ENCODE measurements around the gene PTPRJ.
"Not testable (repeated sequence)": the region's sequence is repeated elsewhere in the genome, so short reads cannot be mapped to it uniquely, and the experiment has no call there.

Gene PTPRJ

DNA sequence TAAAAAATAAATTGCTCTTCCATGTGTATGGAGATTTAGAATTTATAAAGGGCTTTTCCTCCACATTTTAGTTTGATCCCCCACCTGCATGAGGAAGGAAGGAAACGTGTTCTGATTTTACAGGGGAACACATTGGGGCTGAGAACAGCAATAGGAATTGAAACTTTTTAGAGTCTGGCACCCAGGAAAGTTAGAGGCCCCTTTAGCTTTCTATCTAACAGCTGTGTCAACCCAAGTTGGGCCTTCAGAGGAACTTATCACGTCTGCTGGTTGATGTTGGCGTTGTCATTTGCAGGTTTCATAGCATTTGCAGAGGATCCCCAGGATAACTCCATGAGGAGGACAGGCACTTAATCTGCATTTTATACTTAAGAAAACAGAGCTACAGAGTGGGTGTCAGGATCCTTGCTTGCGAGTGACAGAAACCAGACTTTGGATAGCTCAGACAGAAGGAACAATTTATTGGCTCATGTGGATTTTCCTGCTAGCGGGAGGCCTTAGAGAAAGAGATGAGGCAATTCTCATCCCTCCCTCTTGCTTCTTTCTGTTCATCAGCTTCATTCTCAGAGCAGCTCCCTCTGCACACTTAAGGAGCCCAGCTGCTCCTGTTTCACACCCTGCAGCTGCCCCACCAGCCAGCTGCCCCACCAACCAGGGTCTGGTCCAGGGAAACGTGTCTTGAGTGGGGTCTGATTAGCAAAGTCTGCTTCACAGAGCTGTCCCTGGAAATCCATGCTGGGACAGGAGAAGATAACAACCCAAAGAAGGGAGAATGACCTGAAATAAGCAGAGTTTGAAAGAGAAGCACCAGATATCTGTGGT, 143.8 kb downstream of the PTPRJ start:
- DNase-seq: no peak
- TF ChIP-seq POLR2A (IDR thresholded peaks at IDR 0.05; ENCODE audit: low read length) (no peak), GATA1 (IDR thresholded peaks at IDR 0.05; ENCODE audit: low read depth, low read length) (no peak)

DNA sequence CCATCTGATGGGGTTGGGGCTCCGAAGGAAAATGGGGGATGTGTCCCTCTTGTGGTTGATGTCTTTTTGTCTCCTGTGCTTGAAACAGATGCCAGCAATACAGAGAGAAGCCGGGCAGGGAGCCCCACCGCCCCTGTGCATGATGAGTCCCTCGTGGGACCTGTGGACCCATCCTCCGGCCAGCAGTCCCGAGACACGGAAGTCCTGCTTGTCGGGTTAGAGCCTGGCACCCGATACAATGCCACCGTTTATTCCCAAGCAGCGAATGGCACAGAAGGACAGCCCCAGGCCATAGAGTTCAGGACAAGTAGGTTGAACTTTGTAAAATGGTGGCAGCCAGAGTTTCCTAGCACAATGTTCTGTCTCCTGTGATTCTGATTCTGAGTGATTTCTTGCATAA, 144.5 kb downstream of the PTPRJ start:
- DNase-seq: no peak
- no peak for TF ChIP-seq GATA1 (IDR thresholded peaks at IDR 0.05; ENCODE audit: low read depth, low read length)

GRCh38 chr11:48125866-48126265, 145.5 kb downstream of the PTPRJ start:
- no peak for DNase-seq
- TF ChIP-seq GATA1 (IDR thresholded peaks at IDR 0.05; ENCODE audit: low read depth, low read length) (no peak), POLR2A (IDR thresholded peaks at IDR 0.05; ENCODE audit: low read length) (no peak)

DNA sequence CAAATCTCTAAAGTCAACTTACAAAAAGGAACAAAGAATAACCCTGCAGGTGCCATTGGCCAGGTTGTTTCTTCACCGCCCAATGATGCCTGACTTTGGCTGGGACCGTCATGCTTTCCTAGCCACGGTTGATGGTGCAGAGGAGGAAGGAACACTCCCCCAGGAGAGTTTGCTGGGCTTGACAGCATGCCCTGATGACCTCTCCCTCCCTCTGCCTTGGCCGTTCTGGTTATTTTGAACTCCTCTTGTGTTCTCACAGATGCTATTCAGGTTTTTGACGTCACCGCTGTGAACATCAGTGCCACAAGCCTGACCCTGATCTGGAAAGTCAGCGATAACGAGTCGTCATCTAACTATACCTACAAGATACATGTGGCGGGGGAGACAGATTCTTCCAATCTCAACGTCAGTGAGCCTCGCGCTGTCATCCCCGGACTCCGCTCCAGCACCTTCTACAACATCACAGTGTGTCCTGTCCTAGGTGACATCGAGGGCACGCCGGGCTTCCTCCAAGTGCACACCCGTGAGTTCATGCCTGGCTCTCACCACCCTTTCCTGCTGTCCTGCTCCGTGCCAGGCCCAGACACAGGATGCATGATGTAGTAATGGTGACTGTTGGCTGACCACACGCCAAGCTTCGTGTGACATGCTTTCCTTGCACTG, 147.3 kb downstream of the PTPRJ start:
- DNase-seq: no peak
- TF ChIP-seq POLR2A (IDR thresholded peaks at IDR 0.05; ENCODE audit: low read length): no peak
- no peak for TF ChIP-seq GATA1 (IDR thresholded peaks at IDR 0.05; ENCODE audit: low read depth, low read length)

- no peak for DNase-seq
- no peak for TF ChIP-seq GATA1 (IDR thresholded peaks at IDR 0.05; ENCODE audit: low read depth, low read length)
- no peak for TF ChIP-seq POLR2A (IDR thresholded peaks at IDR 0.05; ENCODE audit: low read length)
Observed at GRCh38 chr11:48129697-48130395, 149.5 kb downstream of the PTPRJ start.

- TF ChIP-seq GATA1 (IDR thresholded peaks at IDR 0.05; ENCODE audit: low read depth, low read length): no peak
- TF ChIP-seq POLR2A (IDR thresholded peaks at IDR 0.05; ENCODE audit: low read length): no peak
- no peak for DNase-seq
Observed at GRCh38 chr11:48134221-48134922, 154.0 kb downstream of the PTPRJ start.

DNA sequence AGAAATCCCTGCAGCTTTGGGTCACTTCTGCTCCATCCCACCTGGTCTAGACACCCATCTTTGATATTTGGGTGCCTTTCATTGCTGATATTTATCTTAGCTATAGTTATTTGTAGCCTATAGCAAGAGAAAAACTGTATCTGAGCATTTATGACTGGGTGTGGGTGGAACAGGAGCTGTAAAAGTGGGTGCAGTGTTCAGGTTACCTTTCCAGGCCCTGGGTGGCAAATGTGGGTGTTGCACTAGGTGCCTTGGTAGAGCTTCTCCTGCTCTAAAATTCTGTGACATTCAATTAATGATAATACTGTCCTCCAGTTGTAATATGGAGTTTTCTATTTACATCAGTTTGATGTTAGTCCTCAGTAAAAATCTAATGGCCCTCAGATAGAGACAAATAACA, 157.9 kb downstream of the PTPRJ start:
- no peak for DNase-seq
- TF ChIP-seq POLR2A (IDR thresholded peaks at IDR 0.05; ENCODE audit: low read length): no peak
- no peak for TF ChIP-seq GATA1 (IDR thresholded peaks at IDR 0.05; ENCODE audit: low read depth, low read length)

- DNase-seq: not testable (repeated sequence)
Observed at GRCh38 chr11:48139896-48140295, 159.5 kb downstream of the PTPRJ start.

- TF ChIP-seq POLR2A (IDR thresholded peaks at IDR 0.05; ENCODE audit: low read length): no peak
- no peak for TF ChIP-seq GATA1 (IDR thresholded peaks at IDR 0.05; ENCODE audit: low read depth, low read length)
- no peak for DNase-seq
Observed at GRCh38 chr11:48141475-48142122, 161.2 kb downstream of the PTPRJ start.

DNA sequence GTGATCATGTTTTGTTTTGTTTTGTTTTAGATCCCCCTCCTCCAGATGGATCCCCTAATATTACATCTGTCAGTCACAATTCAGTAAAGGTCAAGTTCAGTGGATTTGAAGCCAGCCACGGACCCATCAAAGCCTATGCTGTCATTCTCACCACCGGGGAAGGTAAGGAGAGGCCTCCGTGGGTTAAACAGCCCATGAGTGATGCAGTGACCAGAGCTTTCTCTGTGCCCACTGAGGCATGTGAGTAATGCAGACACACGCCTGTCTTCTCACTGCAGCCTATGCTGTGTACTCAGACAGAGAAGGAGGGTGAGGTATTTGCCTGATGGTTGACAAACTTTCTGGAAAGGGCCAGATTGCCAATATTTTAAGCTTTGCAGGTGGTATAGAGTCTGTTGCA, 162.5 kb downstream of the PTPRJ start:
- TF ChIP-seq GATA1 (IDR thresholded peaks at IDR 0.05; ENCODE audit: low read depth, low read length): no peak
- TF ChIP-seq POLR2A (IDR thresholded peaks at IDR 0.05; ENCODE audit: low read length): no peak
- DNase-seq: no peak

DNA sequence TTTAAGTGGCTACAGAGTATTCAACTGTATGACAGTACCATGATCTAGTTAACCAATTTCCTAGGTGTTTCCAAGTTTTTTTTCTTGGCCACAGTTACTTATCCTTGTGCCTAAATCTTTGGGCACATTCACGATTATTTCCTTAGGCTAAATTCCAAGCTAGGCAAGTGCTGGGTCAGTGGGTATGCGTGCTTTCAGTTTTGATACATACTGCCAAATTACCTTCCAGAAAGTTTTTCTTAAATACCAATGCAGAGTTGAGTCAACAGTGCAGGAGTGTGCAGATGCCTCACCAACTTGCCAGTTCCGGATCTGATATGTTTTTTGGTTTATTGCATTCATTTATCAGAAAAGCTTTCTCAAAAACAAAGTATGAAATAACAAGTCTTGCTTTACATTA, 168.4 kb downstream of the PTPRJ start:
- DNase-seq: no peak
- TF ChIP-seq GATA1 (IDR thresholded peaks at IDR 0.05; ENCODE audit: low read depth, low read length) (no peak), POLR2A (IDR thresholded peaks at IDR 0.05; ENCODE audit: low read length) (no peak)

DNA sequence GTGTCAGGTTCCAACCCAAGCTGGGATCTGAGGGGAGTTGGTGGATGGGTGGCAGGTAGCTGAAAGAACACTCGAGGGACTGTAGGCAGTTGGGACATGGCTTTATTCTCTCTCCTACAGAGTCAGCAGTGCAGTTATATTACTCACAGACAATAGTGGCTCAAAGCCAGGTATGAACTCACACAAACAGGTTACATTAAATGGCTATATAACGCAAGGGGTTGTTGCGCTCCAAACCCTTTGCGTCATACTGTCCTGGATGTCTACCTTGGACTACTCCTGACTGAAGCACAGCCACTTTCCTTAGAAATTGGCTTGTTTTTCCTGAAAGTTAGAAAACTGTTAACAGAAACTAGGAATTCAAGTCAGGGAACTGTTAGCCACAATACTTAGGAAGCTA, 169.9 kb downstream of the PTPRJ start:
- no peak for DNase-seq
- TF ChIP-seq POLR2A (IDR thresholded peaks at IDR 0.05; ENCODE audit: low read length) (no peak), GATA1 (IDR thresholded peaks at IDR 0.05; ENCODE audit: low read depth, low read length) (no peak)

DNA sequence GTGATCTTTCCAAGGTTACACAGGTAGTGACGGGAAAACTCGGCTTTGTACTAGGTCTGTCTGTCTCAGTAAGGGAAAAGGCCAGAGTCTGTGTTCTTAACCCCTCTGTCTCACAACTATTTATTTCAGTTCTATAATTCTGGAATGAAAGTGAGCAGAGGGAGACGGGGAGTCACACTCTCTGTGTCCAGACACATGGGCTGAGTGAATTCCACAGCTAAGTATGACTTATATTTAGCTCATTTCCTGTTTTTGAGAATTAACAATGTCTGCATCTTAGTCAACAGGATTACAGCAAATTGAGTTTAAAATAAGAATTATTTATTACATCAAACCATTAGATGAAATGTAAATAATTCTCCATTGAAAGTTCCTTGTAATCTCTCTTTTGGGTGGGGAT, 173.8 kb downstream of the PTPRJ start:
- no peak for DNase-seq
- TF ChIP-seq GATA1 (IDR thresholded peaks at IDR 0.05; ENCODE audit: low read depth, low read length) (no peak), POLR2A (IDR thresholded peaks at IDR 0.05; ENCODE audit: low read length) (no peak)

Data from erythroblast (primary cell).